ENCODE data around the gene KIFC3.
"Not testable (repeated sequence)": the region's sequence is repeated elsewhere in the genome, so short reads cannot be mapped to it uniquely, and the experiment has no call there.

KIFC3 gene

DNA sequence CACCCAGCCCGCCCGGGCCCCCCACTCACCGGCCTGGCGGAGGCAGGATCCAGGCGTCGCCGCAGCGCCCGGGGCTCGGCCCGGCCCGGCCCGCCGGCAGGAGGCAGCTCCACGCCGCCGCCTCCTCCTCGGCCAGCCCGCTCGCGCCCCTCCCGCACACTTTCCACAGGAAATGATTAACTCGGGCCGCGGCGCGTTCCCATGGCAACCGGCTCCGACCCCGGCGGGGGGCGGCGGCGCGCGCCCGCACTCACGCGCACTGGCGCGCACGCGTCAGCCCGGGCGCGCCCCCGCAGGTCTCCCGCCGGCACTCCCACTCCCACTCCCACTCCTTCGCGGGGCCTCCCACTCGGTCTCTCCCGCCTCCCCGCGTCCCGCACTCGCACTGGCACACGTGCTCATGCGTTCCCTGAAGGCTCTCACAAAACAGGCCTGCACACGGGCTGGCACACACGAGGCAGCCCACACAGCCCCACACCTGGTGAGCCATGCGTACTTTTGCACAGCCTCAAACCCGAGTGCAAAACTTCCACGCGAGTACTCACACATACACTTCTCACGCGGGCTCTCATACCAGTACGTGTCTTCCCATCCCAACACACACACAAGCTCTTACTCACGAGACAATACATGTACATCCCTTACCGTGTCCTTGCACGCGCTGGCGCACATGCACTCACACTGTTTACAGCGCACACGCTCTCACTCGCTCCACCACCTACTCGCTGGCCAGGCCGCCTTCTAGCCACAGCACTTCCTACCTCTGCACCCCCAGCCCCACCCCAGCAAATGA, at the start of gene KIFC3:
Gene KIFC3, minus strand, starts transcription at position 151 of the 793 bp plus-strand sequence. CDS start 4,248 bp downstream, outside the sequence.
- peak in 51 of 56 donors; percentile 33 to 89 (median 74) for DNase-seq

GRCh38 chr16:57848181-57848580, 45.9 kb upstream of the KIFC3 start:
- no peak for DNase-seq

GRCh38 chr16:57846931-57847330, 44.6 kb upstream of the KIFC3 start:
- DNase-seq, result not testable (repeated sequence)

- DNase-seq, result no peak
Measured at GRCh38 chr16:57846078-57846697, 43.9 kb upstream of the KIFC3 start.

- DNase-seq, result no peak
Measured at GRCh38 chr16:57845115-57845514, 42.8 kb upstream of the KIFC3 start.

GRCh38 chr16:57844416-57845030, 42.2 kb upstream of the KIFC3 start:
- peak in 1 of 56 donors; percentile 8 for DNase-seq

- no peak for DNase-seq
Measured at GRCh38 chr16:57843400-57843799, 41.1 kb upstream of the KIFC3 start.

GRCh38 chr16:57842601-57843000, 40.3 kb upstream of the KIFC3 start:
- DNase-seq, result no peak

- DNase-seq, result no peak
Measured at GRCh38 chr16:57840833-57841232, 38.5 kb upstream of the KIFC3 start.

GRCh38 chr16:57838161-57838560, 35.9 kb upstream of the KIFC3 start:
- DNase-seq, result peak in 14 of 56 donors; percentile 4 to 31 (median 16)

GRCh38 chr16:57837305-57838125, 35.2 kb upstream of the KIFC3 start:
- no peak for DNase-seq

- DNase-seq, result not testable (repeated sequence)
Measured at GRCh38 chr16:57835439-57835838, 33.1 kb upstream of the KIFC3 start.

- peak in 1 of 56 donors; percentile 11 for DNase-seq
Measured at GRCh38 chr16:57834936-57835335, 32.6 kb upstream of the KIFC3 start.

DNA sequence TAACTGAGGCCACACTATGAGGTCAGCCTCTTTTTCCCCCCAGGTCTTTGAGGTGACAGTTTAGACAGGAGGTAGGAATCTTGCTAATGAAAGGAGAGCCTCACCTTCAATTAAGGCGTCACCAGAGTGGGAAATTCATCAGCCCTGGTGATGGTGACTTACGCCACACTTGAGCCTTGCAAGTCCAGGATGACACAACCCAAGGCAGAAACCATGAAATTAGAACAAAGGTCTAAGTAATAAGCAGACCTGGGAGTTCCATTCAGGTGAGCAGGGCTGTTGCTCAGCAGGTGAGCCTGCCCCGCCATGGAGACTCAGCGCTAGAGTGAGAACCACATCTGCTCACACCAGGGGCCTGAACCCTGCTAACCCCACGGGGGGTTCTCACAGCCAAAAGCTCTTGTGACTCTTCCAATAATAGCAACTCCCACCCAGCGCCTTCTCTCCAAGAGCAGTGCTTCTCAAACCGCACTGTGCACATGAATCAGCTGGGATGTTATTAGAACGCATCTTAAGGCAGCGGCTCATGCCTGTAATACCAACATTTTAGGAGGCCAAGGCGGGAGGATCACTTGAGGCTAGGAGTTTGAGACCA, 28.7 kb upstream of the KIFC3 start:
- DNase-seq, result no peak

GRCh38 chr16:57829969-57830360, 27.7 kb upstream of the KIFC3 start:
- DNase-seq, result no peak

DNA sequence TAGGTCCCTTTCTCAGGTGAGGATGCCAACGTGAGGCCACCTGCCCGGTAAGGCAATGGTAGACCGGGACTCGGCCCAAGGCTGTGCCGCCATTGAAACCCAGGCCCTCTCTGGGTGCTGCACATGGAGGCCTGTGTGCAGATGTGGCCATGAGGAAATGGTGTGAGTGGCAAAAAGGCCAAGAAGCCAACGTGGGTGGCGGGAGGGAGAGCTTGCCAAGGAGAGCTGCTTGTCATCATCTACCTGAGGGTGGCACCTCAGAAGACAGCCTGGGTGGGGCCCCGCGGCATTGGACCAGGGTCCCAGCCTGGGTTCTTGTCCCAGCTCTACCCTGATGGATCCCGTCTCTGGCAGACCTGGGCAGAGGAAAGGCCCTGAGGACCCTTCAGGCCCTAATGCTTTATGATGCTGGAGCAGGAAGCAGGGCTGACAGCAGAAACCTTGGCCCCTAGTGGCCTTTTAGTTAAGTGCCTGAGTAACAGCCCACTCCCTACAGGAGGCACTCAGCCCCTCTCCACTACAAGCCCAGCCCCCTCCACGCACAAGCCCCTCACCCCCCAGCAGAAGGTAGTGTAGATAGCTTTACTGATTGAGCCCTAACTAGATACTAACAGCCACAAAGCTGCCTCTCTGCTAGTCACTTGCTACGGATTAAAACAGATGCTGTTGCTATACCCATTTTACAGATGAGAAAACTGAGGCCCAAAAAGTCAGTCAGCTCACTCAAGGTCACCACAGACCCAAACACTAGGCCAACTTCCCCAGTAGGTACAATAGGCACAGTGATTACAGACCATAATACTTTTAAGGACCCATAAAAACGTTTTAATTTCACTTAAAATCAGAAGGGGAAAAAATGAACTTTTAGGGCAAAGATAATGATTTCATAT, 26.2 kb upstream of the KIFC3 start:
- DNase-seq, result no peak

DNA sequence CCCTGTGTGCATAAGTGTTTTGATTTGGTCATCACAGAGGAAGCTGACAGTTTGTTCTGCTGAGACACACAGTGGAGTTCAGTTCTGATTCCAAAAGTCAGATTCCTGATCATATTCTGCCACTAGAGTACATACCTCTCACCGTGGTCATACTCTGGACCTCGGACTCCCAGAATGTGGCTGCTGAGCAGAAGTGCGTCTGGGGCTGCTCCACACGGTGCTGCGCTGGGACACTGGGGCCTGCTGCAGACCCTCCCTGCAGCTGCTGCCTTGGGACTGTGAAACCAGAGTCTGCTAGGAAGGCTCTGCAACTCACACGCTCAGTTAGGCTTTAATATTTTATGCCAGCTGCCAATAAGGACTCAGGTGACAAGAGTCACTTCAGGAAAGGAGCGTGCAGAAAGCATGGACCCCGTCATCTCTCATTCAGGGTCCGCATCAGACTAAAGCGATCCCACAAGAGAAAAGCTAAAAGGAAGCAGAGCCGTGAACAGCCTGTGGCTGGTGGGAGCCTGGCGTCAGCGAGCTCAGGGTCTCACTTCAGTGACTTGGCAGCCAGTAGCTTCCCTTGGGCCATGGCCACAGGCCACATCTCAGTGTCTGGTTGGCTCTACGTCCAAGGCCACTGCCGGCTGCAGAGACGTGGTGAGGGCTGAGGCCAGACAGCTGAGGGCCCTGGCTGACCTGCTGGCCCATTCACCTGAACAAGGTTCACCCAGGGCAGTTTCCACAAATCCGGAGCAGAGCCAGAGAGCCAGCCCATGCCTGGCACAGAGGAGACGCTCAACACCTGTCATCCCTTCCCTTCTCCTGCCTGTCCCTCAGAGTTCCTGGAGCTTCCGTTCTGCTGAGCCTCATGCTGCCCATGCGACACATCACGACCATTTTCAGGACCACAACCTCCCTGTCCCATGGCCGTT, 24.7 kb upstream of the KIFC3 start:
- no peak for DNase-seq

DNA sequence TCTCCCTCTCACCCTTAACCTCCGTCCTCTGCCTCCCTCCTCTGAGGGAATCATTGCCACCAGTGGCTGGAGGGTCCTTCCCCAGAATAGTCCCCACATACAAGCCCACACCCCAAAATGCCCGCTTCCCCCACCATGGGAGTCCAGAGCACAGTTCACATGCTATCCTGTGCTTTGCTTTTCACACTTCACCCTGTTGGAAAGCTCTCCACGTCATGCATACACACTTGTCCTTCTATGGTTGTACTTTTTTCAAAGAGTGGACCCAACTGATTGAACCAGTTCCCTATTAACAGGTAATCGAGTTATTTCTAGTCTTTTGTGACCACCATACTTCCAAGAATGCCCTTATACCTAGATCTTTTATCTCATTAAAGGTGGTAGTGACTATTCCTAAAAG, 23.8 kb upstream of the KIFC3 start:
- DNase-seq, result no peak
